GM21723 (cell line): Measurements from ENCODE around the gene B3GAT2.

ENCODE experiments used
- ATAC-seq: cut with Tn5 transposase; IDR thresholded peaks from one replicate; pipeline ENCODE4 v1.9.1; 2021; ENCODE audit warnings: mild to moderate bottlenecking, moderate library complexity; ENCODE audit not compliant: unreplicated experiment

B3GAT2 gene

DNA sequence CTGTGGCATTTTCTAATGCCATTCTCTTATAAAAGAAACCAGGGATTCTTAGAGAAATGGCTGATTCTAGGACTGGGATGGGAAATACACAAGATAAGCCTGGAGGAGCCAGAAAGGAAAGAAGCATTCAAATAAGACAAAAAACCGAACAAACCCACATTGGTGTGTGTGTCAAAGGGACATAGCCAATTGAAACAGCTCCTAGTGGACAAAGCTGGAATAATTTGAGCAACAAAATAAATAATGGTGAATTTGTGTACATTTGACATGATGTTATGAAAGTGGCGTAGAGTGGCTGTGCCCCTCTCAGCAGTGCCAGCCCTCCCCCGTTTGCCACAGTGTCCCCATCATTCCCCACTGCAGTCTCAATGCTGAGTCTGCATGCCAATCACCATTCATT is 55.5 kb downstream of the B3GAT2 start:
- no peak for ATAC-seq

DNA sequence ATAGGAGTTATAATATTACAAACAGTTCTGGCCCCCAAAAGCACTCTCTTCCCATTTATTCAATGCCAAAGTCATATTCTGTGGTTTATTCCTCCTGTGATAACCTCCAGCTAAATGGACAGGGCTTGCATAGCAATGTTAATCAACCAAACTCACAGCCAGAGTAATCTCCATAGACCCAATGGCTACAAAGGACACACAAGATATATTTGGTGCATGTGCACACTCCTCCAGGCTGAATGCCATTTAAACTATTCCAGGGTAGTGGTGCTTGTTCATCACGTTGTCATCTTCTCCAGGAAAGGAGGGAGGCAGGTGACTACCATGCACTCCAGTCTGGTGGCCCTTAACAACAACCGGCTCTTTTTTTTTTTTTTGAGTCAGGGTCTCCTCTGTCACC is 56.8 kb downstream of the B3GAT2 start:
- no peak for ATAC-seq

DNA sequence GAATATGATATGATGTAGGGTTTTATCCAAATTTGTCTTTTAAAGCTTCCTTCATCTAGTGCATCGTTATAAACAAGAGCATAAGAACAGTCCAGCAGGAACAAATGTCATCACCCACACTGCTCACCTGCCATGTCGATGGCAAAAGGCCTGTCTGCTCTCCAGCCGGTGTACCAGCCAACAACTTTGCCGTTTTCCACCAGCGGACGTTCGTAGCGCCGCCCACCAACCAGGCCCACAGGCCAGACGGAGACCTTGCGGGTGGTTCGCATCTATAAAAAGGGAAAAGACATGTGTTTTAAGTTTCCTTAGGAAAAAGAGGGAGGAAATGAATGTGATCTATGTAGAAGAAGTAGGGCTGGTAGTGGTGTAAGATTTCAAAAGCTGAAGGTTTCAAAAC is 62.9 kb downstream of the B3GAT2 start:
- no peak for ATAC-seq

DNA sequence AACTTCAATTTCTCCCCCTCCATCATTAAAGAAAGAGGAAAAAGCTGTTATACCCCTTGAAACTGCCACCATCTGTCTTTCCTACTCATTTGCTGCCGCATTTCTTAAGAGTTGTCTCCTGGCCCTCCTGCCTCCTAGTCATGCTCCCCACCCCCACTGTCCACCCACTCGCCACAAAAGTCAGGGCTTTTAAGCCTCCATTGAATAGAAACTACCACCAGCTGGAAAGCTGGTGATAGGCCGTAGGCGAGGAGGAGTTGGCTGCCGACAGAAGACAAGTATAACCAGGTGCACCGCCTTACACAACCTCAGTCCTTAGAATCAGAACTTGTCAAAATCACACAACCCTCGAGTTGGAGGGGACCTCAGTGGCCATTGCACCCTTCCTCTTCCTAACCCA is 67.6 kb downstream of the B3GAT2 start:
- ATAC-seq: no peak

DNA sequence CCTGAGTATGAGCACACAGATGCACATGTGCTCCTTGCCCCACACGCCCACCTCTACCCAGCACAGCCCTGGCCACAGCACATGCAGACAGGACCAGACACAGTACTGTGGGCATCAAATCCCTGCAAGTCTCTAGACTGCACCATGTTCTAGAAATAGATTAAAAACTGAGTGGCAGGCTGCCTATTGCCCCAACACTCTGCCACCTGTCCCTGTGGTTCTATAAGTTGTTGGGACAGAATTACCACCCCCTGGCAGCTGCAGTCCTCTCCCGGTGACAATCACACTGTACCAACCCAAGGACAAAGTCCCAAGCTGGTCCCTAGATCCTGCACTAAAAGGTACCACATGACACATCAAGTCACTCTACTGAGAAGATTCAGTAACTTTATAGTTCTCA is 70.2 kb downstream of the B3GAT2 start:
- no peak for ATAC-seq

DNA sequence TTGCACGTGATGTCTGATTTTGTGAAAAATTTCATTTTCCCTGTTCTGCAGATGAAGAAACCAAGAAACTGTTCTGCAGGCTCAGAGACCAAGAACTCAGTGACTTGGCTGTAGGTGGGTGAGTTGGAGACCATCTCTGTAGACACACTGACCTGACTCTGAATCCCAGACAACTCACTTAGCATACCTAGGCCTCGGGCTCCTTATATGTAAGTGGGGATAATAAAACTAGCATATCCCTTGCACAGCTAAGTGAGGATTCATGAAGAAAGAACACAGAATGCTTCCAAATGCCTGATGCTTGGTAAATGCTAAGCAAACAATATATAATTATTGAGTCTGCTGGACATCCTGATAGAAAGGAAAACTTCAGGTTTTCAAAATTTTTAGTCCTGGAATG is 70.8 kb downstream of the B3GAT2 start:
- no peak for ATAC-seq

DNA sequence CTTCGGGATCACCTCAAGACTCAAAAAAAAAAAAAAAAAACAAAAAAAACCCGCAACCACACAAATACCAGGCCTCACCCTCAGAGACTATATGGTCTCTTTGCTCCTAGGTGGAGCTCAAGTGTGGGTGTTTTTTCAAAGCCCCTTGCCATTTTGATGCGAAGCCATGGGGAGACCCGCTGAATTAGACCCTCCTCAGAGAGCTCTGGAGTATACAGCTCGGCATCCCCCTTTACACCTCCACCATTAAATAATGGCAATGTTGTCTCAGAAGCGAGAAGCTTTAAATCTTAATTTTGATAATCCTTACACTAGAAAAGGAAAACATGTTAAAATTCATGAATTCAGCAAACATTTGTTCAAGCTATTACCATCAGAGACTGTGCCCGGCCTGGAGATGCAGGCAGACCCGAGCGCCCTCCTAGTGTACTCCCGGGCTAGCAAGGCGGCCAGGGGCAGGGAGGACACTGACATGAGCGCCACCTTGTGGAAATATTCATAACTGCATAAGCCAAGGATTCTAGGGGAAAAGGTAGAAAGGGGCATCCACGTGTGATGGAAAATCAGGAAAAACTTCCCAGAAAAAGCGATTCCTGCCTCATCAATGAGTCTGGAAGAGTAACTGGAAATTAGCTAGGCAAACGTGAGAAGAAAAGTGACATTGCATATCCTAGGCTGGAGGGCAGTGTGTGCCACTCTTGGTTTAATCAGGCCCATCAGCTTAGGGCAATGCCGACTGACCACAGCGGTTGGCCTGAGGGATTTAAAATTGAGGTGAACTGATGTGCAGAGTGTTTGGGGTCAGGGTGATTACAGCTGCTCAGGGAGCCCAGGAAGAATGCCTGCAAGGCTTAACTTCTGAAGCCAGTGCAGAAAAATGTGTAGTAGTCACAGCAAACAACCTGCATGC is 72.5 kb downstream of the B3GAT2 start:
- ATAC-seq: peak; percentile 83

DNA sequence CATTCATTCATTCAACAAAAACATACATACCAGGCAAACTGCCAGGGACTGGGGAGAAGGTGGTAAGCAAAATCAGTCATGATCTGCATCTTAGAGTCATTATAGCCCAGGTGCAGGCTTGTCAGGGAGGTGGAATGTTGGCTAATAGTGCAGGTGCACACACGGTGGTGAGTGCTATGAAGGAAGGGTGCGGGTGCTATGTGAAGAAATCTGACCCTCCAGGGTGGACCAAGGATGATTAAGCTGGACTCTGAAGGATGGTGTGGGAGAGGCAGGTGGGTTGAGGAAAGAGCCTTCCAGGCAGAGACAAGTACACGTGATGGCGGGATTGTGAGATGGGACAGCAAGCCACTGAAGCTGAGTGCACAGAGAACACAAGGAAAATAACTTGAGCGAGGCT is 77.4 kb downstream of the B3GAT2 start:
- ATAC-seq: no peak

DNA sequence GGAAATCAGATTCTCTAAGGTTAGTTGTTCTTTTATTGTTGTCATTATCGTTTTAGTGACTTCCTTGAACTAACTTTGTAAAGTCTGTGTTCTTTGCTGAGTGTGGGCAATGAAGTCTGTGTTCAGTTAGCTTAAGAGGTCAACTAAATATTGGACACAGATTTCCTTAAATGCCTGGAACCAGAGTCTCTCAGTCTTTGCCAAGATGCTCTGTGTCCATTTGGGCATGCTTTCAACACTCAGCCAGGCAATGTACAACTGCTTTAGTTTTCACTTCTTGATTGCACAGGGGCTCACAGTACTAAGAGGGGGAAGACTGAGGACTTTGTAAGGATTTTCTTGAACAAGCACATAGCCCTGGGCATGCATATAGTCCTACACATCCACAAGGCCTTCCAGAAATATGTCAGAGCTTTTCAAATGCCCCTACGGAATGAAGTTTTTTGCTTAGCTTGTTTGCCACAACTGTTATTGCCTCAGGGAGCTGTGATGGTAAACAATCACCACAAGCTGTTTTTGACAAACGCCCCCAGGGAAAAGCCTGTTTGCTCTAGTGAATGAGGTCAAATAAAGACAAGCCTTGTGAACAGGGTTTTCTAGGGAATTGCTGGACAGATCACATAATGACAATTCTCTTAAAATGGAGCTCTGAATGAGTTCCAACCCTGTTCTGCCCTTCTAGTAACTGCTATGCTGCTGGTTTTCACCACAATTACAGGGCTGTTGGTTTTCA is 82.5 kb downstream of the B3GAT2 start:
- ATAC-seq: no peak

DNA sequence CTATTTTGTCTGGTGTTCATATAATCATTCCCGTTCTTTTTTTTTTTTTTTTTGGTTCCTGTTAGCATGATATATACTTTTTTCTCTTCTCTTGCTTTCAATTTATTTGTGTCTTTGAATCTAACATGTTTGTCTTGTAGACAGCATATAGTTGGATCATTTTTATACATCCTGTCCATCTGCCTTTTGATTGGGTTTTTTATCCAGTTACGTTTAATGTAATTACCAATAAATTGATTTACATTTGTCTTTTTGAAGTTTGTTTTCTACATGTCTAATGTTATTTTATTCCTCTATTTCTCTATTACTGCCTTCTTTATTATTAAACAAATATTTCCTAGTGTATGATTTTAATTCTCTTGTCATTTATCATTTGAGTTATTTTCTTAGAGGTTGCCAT is 84.4 kb downstream of the B3GAT2 start:
- no peak for ATAC-seq

DNA sequence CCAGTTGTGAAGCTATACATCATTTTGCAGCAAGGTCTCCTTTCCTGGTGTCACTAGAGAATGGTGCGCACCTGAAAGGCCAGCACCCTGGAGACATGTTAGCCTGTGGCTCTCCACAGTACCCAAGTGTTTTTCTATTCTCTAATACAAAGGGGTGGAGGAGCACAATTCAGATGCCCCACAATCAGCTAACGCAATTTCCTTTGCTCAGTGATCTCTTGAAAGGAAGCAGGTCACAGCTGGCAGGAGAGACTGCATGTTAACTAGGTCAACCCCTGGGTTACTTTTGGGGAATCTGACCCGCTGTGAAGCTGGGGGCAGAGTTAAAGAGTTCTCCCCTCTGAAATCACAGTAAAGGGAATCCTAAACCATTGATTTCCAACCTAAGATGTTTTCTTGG is 92.5 kb downstream of the B3GAT2 start:
- ATAC-seq: no peak

DNA sequence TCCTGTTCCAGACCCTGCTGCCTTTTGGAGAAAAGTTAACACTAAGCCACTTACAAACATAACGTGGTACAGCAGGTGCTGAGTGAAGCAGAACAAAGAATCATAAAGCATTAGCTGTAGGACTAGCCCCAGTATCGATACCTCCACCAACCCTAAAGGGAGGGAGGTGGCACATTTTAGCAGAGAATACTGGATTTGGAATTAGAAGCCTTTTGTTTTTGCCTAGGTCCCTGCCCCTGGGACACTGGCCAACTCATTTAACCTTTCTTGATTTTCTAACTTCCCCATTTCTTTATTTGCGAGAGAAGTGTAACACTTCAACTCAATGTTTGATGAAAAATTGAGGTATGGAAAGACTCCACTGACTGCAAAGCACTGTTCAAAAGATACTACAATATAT is 93.5 kb downstream of the B3GAT2 start:
- no peak for ATAC-seq

DNA sequence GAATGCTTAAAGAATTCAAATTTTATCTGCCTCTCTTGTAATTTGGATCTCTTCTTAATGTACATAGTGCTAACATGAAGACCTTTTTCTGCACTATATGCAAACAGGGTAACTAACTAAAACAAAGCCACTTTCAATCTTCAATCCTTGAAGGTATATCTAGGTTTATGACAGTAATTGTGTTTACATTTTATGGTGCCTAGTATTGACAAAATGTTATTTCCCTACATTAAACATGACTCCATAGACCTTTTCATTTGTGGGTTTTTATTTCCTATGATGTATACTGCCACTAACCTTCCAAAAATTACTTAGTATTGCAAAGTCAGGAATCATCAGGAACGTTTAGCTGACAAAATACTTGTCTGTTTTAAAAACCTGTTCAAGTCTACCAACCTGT is 95.9 kb downstream of the B3GAT2 start:
- no peak for ATAC-seq

DNA sequence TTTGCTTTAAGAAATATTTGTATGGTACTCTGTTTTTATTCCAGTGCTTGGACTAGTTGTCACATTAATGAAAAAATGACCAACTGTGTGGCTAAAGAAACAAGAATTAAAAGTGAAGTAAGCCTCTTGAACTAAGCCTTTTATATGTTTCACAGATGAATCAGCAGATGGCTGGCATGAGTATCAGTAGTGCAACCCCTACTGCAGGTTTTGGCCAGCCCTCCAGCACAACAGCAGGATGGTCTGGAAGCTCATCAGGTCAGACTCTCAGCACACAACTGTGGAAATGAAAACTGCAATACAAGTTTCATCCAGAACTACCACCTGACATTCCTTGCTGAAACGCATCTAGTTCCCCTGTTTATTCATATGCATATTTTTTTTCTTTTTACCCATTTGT is 96.8 kb downstream of the B3GAT2 start:
- ATAC-seq: no peak

DNA sequence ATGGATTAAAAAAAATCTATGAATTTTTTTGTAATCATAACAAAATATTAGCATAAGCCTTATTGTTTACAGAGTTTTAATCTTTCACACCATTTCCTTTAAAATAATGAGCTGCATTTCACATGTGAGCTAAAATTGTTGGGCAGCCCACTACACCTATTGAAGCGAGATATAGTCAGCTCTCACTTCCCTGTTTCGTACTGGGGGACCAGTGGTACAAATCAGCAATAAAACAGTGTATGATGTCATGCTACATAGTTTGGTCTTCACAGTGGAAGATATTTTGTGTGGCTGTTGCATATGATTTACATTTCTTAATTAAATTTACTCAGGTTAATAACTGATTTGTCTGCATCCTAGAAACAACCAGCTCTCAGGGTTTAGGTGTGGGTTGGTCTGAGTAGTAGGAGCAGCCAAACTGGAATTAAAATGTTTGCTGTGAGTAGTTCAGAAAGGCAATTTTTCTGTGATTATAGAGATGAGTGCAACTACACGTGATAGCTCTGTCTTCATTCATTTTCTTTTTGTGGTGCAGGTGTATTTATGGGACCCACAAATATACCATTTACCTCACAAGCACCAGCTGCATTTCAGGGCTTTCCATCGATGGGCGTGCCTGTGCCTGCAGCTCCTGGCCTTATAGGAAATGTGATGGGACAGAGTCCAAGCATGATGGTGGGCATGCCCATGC is 99.3 kb downstream of the B3GAT2 start:
- ATAC-seq: peak; percentile 100

DNA sequence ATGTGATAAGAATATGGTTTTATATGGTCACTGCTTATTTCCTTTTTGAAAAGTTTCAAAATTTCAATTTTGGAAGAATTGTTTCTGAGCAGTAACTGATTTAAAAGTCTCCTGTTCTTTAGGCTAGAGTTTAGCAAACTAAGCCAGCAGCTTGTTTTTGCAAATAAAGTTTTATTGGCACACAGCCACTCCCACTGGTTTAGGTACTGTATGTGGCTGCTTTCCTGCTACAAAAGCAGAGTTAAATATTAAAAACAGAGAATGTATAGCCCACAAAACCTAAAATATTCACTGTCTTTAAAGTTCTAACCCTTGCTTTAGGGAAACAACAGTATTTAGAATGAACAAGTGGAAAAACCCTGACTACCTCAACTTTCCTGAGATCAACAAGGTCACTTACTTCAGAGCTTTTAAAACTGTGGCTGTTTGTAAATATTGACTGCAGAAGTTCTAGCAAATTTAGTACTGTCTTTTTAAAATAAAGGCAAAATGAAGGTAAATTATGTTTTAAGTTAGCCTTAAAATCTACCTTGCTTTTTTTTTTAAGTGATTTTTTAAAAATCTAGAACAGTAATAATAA is 104.1 kb downstream of the B3GAT2 start:
- no peak for ATAC-seq

DNA sequence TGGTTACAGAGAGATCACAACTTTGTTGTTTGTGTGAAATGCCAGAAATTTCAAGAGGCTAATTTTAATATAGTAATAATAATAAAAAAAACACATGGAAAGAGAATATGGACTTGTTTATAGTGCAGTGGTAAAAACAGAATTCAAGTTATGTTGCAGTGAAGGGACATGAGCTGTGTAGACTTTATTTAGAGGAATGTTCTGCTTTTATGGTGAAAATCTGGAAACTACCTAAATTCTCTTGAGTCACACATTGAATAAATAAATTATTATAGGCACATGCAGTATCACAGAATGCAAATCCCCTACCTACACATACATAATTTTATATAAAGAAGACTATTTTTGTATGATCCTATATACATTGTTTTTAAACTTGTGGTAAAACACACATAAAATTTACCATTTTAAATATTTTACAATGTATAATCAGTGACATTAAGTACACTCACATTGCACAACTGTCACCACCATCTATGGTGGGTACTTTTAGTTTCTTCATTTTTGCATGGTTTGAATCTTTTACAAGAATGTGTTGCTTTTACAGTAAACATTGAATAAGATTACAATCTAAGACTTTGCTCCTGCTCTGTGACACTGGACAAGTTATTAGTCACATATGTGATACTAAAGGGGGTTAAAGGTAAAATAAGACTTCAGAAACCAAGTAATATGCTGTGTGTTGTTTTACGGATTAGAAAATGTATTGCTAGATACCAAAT is 107.4 kb downstream of the B3GAT2 start:
- no peak for ATAC-seq

DNA sequence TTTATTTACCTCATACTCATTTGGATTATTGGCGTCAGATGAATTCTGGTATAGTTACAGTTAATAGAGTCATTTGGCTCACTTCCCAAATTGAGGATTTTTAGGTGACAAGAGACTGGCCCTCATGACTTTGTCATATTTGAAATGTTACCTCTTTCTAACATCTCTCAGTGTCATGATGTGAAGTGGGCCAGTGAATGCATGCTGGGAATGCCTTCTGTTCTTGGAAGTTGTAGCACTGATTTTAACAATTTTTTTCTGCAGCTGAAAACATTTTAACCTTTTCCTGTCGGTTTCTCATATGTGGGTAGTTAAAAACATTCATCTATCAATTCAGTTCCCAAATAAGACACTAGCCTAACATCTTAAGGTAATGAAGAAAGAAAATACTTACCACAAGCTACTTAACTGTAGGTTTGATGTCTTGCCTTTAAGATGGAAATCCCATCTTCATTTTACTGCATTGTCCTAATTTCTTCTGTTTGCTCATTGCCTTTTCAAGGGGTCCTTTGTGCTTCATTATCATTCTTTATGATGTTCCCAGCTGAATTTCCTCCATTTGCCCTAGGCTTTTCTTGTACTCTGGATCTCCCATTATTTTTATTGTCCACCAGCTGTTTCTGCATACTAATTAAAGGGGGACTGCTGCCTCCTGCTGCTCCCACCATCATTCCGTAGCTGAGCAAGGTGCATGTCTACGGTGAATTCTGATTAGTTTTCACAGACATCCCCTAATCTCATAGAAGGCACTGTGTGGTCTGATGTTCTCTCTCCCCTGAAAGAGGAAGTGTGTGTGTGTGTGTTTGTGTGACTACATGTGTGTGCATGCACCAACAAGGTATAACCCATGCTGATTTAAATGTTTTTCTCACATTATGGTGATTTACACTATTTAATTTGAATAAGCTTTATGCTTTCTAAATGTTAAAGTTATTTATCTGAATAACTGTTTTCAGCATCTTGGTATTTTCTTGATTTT is 109.5 kb downstream of the B3GAT2 start:
- no peak for ATAC-seq

DNA sequence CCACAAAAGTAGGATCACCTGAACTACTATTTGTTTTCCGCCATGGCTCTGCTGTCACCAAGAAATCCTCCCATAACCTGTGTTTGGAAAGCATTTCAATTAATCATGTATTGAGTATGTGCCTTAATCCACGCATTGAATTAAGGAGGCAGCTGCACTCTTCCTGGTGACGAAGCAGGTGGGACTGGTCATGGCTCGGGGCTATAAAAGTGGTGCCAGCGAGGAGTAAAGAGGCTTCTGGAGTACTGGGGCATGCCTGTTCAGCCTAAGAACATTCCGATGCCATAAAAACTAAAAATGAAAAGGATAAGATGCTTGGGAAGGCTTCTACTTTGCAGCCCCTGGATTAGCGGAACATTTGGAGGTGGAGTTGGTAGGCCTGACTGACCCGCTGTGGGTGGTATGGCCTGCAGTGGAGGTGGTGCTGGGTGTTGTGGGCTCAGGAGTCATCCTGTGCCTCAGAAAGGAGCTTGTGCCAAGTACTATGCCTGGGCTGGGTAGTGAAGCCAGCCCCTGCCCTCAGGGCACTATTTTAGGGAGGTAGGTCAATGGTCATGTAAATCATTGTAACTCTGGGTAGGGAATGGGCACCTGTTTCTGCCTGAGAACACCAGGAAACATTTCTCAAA is 110.5 kb downstream of the B3GAT2 start:
- no peak for ATAC-seq
